Vagina (tissue), 2 donors: Measurements from ENCODE around the gene PSMA3. TPM values are rescaled to one million over a fixed set of nuclear protein-coding genes. Genes with fewer than 3 reads are reported as not detected.

Experiments used
- DNase-seq, 2 donors: peaks; one replicate each; pipeline ENCODE4 v3.0.0-alpha.2; 2017; ENCODE audit errors: extremely low spot score in 2 of 2
- H3K27ac ChIP-seq: fragments of 200-600 bp; sonication (generic); one replicate; pipeline ENCODE4 v1.5.1; 2019
- H3K27me3 ChIP-seq: fragments of 200-600 bp; sonication (generic); one replicate; pipeline ENCODE4 v1.5.1; 2019
- H3K36me3 ChIP-seq, 2 donors: fragments of 200-600 bp; sonication (generic); one replicate each; pipeline ENCODE4 v1.5.1; 2017 to 2019
- H3K4me1 ChIP-seq: fragments of 200-600 bp; sonication (generic); one replicate; pipeline ENCODE4 v1.5.1; 2019
- H3K4me3 ChIP-seq, 2 donors: fragments of 200-600 bp; sonication (generic); 1 replicate in 1 of 2; 2 replicates in 1 of 2; pipeline ENCODE4 v1.5.1; 2016 to 2019
- H3K9me3 ChIP-seq: fragments of 200-600 bp; sonication (generic); one replicate; pipeline ENCODE4 v1.5.1; 2019
- POLR2A ChIP-seq, 2 donors: fragments of 450-650 bp; IDR thresholded peaks; one replicate each; pipeline ENCODE4 v1.6.1; 2017; ENCODE audit warnings: antibody characterized with exemption in 2 of 2, mild to moderate bottlenecking in 2 of 2, moderate library complexity in 2 of 2
- POLR2AphosphoS5 ChIP-seq, 2 donors: sonication (generic); formaldehyde crosslinking; IDR thresholded peaks; one replicate each; pipeline ENCODE4 v1.9.0; 2017; ENCODE audit warnings: antibody characterized with exemption in 2 of 2, mild to moderate bottlenecking in 2 of 2, low read depth in 1 of 2; ENCODE audit not compliant: insufficient read depth in 1 of 2
- intact Hi-C: fragments of 100-400 bp; cut with DNase I; formaldehyde crosslinking; loops from one replicate; pipeline ENCODE4 v1.15.1; 2023
- total RNA-seq: library from RNA; depleted of rRNA; stranded (reverse); fragments of >200 nt; gene quantifications from one replicate; pipeline ENCODE4 v1.2.3, GENCODE V29; 2016
- TF ChIP-seq, protein P1 (sequence below), 3 experiments: fragments of 450-650 bp in 2 of 3; fragments of 200-600 bp in 1 of 3; sonication (generic) in 1 of 3; IDR thresholded peaks; one replicate each; pipeline ENCODE4 v1.5.1; 2017 to 2019; ENCODE audit warnings: antibody characterized with exemption in 3 of 3, mild to moderate bottlenecking in 2 of 3, moderate library complexity in 2 of 3

The PSMA3 gene
- total RNA-seq, 1 donor from 2014 or later = 73.7 TPM

DNA sequence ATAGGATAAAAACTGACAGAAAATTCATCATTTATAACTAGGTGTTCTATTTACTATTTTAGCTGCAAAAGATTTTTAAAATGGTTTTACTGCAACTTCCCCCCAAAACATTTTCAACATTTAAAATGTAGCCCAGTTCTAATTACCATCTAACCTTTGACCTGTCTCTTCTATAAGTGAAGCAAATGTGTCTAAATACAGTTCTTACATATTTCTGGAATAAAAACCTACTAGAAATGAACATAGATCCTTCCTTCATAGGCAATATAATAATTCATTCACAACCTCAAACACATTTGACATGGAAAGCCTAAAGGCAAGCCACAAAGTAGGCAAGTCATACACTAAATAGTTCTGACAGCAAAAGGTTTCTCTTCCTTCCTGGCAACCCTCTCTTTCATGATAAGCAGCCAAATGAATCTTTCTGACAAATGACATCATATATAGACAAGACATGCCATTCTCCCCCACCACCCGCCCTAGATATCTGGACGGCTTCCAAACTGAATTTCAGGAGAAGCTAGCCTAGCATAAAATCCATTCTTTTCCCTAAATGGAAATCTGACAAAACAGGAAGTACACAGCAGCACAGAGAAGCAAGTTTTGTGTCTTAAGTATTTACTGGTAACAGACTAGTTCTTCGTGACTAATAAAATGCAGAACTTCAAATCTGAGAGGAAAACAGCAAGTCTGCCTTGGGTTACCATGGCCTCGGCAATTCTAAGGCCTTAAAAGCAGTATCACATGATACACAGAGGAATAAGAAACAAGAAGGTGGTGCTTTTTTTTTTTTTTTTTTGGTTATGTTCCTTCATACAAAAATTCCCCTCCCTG, 36.5 kb downstream of the PSMA3 start:
- Histone ChIP-seq H3K9me3 (no peaks in the 10 kb centered on the region), H3K27me3 (no peaks in the 10 kb centered on the region), H3K27ac (peak overlapping the region; percentile 73), H3K4me3 (no peak overlapping the region), H3K36me3 (peaks cover 0 to 33% of the 10 kb centered on the region in 2 donors), H3K4me1 (peaks cover 50% of the 10 kb centered on the region)
- TF ChIP-seq, protein P1, sequence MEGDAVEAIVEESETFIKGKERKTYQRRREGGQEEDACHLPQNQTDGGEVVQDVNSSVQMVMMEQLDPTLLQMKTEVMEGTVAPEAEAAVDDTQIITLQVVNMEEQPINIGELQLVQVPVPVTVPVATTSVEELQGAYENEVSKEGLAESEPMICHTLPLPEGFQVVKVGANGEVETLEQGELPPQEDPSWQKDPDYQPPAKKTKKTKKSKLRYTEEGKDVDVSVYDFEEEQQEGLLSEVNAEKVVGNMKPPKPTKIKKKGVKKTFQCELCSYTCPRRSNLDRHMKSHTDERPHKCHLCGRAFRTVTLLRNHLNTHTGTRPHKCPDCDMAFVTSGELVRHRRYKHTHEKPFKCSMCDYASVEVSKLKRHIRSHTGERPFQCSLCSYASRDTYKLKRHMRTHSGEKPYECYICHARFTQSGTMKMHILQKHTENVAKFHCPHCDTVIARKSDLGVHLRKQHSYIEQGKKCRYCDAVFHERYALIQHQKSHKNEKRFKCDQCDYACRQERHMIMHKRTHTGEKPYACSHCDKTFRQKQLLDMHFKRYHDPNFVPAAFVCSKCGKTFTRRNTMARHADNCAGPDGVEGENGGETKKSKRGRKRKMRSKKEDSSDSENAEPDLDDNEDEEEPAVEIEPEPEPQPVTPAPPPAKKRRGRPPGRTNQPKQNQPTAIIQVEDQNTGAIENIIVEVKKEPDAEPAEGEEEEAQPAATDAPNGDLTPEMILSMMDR (IDR thresholded peaks at IDR 0.05) = no peak
- TF ChIP-seq POLR2A (IDR thresholded peaks at IDR 0.05) (no peak), POLR2AphosphoS5 (IDR thresholded peaks at IDR 0.05; ENCODE audit: insufficient read depth in 1 of 2, low read depth in 1 of 2) (peak in 1 of 2 donors; percentile 79)
- intact Hi-C loops = no loop called here
- DNase-seq = no peak

DNA sequence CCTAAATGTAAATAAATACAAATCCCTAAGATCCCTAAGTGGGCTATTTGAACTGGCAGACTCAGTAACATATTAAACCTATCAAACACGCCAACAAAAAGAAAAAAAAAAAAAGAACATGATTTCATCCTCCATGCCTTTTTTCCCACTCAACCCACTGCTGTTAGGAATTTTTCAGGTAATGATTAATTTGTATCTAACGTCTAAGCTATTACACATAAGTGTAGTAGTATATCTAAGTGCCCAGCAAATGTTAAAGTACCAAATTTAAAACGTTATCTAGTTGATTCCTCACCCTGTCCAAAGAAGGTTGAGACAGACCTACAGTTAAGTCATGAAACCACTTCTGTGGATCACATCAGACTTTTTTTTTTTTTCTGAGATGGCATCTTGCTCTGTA, 37.3 kb downstream of the PSMA3 start:
- Histone ChIP-seq H3K4me3 (no peak overlapping the region), H3K36me3 (peaks cover 0 to 40% of the 10 kb centered on the region in 2 donors), H3K9me3 (no peaks in the 10 kb centered on the region), H3K27me3 (no peaks in the 10 kb centered on the region), H3K27ac (peak overlapping the region; percentile 73), H3K4me1 (peaks cover 43% of the 10 kb centered on the region)
- no peak for DNase-seq
- TF ChIP-seq POLR2AphosphoS5 (IDR thresholded peaks at IDR 0.05; ENCODE audit: insufficient read depth in 1 of 2, low read depth in 1 of 2) (no peak), POLR2A (IDR thresholded peaks at IDR 0.05) (no peak)
- TF ChIP-seq, protein P1 (IDR thresholded peaks at IDR 0.05) = no peak
- intact Hi-C loops = no loop called here

DNA sequence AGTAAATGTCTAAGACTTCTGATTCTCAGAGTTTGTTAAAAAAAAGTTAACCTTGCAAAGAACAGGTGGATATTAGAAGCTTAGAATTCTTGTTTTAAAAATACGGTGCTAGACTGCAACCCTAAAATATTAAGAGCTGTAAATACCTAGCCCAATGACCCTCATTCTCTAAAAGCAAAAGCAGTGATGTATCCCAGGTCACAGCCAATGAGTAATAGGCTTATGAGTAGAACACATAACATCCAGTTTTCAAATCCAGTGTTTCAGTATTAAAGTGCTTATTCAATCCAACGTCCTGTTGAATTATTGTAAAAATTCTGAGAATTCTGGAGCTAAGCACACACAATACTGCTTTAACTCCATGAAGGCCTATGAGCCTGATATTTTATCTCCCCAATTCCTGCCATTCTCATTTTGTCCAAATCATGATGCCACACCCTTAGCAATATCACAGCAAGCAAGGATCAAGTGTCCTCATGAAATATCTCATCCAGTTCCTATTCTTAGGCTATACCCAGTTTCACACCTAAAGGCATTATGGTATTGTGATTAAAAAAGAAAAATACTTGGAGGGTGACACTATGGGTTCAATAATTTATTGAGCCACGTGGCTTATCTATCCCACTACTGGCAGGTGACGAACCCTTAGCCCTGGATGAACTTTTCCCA, 38.4 kb downstream of the PSMA3 start:
- TF ChIP-seq POLR2A (IDR thresholded peaks at IDR 0.05) (no peak), POLR2AphosphoS5 (IDR thresholded peaks at IDR 0.05; ENCODE audit: insufficient read depth in 1 of 2, low read depth in 1 of 2) (no peak)
- TF ChIP-seq, protein P1 (IDR thresholded peaks at IDR 0.05) = no peak
- no peak for DNase-seq
- H3K4me3 ChIP-seq = no peak overlapping the region
- H3K4me1 ChIP-seq = peaks cover 43% of the 10 kb centered on the region
- peak overlapping the region; percentile 73 for H3K27ac ChIP-seq
- intact Hi-C loops = no loop called here
- no peaks in the 10 kb centered on the region for H3K9me3 ChIP-seq
- H3K27me3 ChIP-seq = no peaks in the 10 kb centered on the region
- H3K36me3 ChIP-seq = peaks cover 0 to 42% of the 10 kb centered on the region in 2 donors

DNA sequence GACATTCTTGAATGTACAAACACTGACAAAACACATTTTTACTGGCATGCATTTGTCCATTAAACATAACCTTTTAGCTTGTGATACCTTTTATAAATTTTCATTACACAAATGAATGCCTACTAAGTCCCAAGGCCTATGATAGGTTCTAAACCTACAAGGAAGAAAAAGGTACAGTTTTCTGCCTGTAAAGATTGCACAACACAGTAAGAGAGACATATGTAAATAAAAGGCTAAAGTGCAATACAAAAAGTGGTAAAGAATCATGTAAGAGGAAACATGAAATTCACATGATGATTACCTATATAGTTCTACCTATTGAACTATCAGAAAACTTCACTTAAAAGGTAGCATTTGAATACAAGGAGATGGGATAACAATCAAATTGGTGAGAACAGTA, 39.1 kb downstream of the PSMA3 start:
- intact Hi-C loops = no loop called here
- Histone ChIP-seq H3K36me3 (peaks cover 0 to 47% of the 10 kb centered on the region in 2 donors), H3K4me3 (no peak overlapping the region), H3K9me3 (no peaks in the 10 kb centered on the region), H3K27ac (no peak overlapping the region), H3K4me1 (peaks cover 43% of the 10 kb centered on the region), H3K27me3 (no peaks in the 10 kb centered on the region)
- no peak for DNase-seq
- TF ChIP-seq POLR2A (IDR thresholded peaks at IDR 0.05) = no peak
- TF ChIP-seq, protein P1 (IDR thresholded peaks at IDR 0.05) = no peak
- no peak for TF ChIP-seq POLR2AphosphoS5 (IDR thresholded peaks at IDR 0.05; ENCODE audit: insufficient read depth in 1 of 2, low read depth in 1 of 2)
